ENCODE measurements around the gene TIAL1.

DNA sequence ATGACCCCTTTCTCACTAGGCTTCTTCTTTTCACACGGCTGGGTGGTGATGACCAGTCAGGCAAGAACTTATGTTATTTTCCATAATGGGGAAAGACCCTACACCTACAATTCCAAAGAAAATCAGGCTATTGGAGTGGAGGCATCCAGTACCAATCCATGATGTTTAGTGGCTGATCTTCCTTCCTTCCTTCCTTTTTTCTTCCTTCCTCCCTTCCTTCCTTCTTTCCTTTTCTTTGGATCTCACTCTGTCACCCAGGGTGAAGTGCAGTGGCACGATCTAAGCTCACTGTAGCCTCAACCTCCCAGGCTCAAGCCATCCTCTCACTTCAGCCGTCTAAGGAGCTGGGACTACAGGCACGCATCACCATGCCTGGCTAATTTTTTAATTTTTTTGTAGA, 56.7 kb downstream of the TIAL1 start:
- TF ChIP-seq CTCF (IDR thresholded peaks at IDR 0.05) (no peak), POLR2A (IDR thresholded peaks at IDR 0.05) (no peak)
